NB4 (cell line): Measurements from ENCODE around the gene GPLD1.

ENCODE experiments used
- DNase-seq: peaks from one replicate; pipeline ENCODE4 v3.0.0; 2010; ENCODE audit warnings: low read depth
- H3K4me3 ChIP-seq: one replicate; pipeline ENCODE4 v1.5.1; 2011; ENCODE audit warnings: mild to moderate bottlenecking, low read depth, low read length, moderate library complexity
- CTCF ChIP-seq: IDR thresholded peaks from one replicate; pipeline ENCODE4 v1.5.1; 2012; ENCODE audit warnings: low read depth, low read length
- MAX ChIP-seq: IDR thresholded peaks from 2 replicates; pipeline ENCODE4 v1.6.1; 2011; ENCODE audit warnings: low read depth, low read length
- MYC ChIP-seq: IDR thresholded peaks from 2 replicates; pipeline ENCODE4 v1.6.1; 2011; ENCODE audit warnings: low read depth, low read length
- POLR2A ChIP-seq: IDR thresholded peaks from 2 replicates; pipeline ENCODE4 v1.6.1; 2011; ENCODE audit warnings: mild to moderate bottlenecking; ENCODE audit not compliant: insufficient read length; ENCODE audit errors: extremely low read depth

GPLD1 gene

GRCh38 chr6:24490948-24491347, 1.6 kb upstream of the GPLD1 start:
- H3K4me3 ChIP-seq: no peak overlapping the region
- DNase-seq: no peak
- TF ChIP-seq MYC (no peak), CTCF (no peak), POLR2A (no peak), MAX (no peak)

- H3K4me3 ChIP-seq: no peak overlapping the region
- DNase-seq: peak; percentile 34
- TF ChIP-seq CTCF (no peak), MAX (no peak), POLR2A (no peak), MYC (no peak)
Observed at GRCh38 chr6:24489881-24490280, 503 bp upstream of the GPLD1 start.

- H3K4me3 ChIP-seq: no peak overlapping the region
- no peak for DNase-seq
- TF ChIP-seq MYC: no peak
- TF ChIP-seq CTCF: no peak
- no peak for TF ChIP-seq POLR2A
- no peak for TF ChIP-seq MAX
Observed at GRCh38 chr6:24486065-24486464, 3.3 kb downstream of the GPLD1 start.

GRCh38 chr6:24484657-24485323, 4.6 kb downstream of the GPLD1 start:
- no peak overlapping the region for H3K4me3 ChIP-seq
- TF ChIP-seq CTCF: no peak
- TF ChIP-seq POLR2A: no peak
- TF ChIP-seq MYC: no peak
- TF ChIP-seq MAX: no peak
- DNase-seq: no peak

- no peak for DNase-seq
- TF ChIP-seq POLR2A: no peak
- TF ChIP-seq MYC: no peak
- H3K4me3 ChIP-seq: no peak overlapping the region
Observed at GRCh38 chr6:24481449-24481848, 7.9 kb downstream of the GPLD1 start.

- no peak for DNase-seq
- TF ChIP-seq MAX: no peak
- TF ChIP-seq CTCF: no peak
- TF ChIP-seq POLR2A: no peak
- no peak for TF ChIP-seq MYC
Observed at GRCh38 chr6:24480705-24481104, 8.7 kb downstream of the GPLD1 start.

More at GRCh38 chr6:24480705-24481104, 8.7 kb downstream of the GPLD1 start:
- H3K4me3 ChIP-seq: no peak overlapping the region
